H1 (cell line): Measurements from ENCODE around the gene SNX2. TPM values are rescaled to one million over a fixed set of nuclear protein-coding genes. Genes with fewer than 3 reads are reported as not detected.

Experiments
- CTCF ChIA-PET: fragments of 300-600 bp; sonication (Branson Sonifier 250); formaldehyde crosslinking; loops from one replicate; lab custom pipeline; 2021; ENCODE audit not compliant: partially characterized antibody; lab: Charles Lee
- POLR2A ChIA-PET: fragments of 300-600 bp; sonication (Branson Sonifier 250); formaldehyde crosslinking; loops from one replicate; lab custom pipeline; 2021; ENCODE audit warnings: inconsistent platforms; ENCODE audit not compliant: partially characterized antibody; lab: Charles Lee
- DNase-seq, 2 experiments: peaks; one replicate each; pipeline versions ENCODE4 v3.0.0 to v3.0.0-alpha.2; 2010 to 2022; ENCODE audit warnings: low spot score in 2 of 2, low read depth in 1 of 2, mixed read lengths in 1 of 2
- FAIRE-seq: peaks from 2 replicates; lab custom pipeline; 2011; peaks lifted over from hg19 to GRCh38; lab: Jason Lieb, UNC
- H2AFZ ChIP-seq: 2 replicates; pipeline ENCODE4 v1.8.1; 2012; ENCODE audit warnings: low read length, inconsistent platforms
- H2AK5ac ChIP-seq: 2 replicates; pipeline ENCODE4 v1.6.1; 2013; ENCODE audit warnings: low read depth, low read length
- H2BK120ac ChIP-seq: replicated peaks from 2 replicates; pipeline ENCODE3; 2013; ENCODE audit warnings: low read depth, low read length, inconsistent platforms
- H2BK12ac ChIP-seq: 2 replicates; pipeline ENCODE4 v1.6.1; 2013; ENCODE audit warnings: low read depth, low read length
- H2BK15ac ChIP-seq: 2 replicates; pipeline ENCODE4 v1.6.1; 2013; ENCODE audit warnings: low read length
- H2BK20ac ChIP-seq: 2 replicates; pipeline ENCODE4 v1.6.1; 2013; ENCODE audit warnings: low read length
- H2BK5ac ChIP-seq: 2 replicates; pipeline ENCODE4 v1.6.1; 2013; ENCODE audit warnings: low read depth, low read length
- H3K14ac ChIP-seq: 2 replicates; pipeline ENCODE4 v1.6.1; 2013; ENCODE audit warnings: inconsistent platforms; ENCODE audit not compliant: insufficient read length
- H3K18ac ChIP-seq: 2 replicates; pipeline ENCODE4 v1.6.1; 2013; ENCODE audit warnings: low read length; ENCODE audit errors: extremely low read depth
- H3K23ac ChIP-seq: 2 replicates; pipeline ENCODE4 v1.6.1; 2013; ENCODE audit warnings: inconsistent platforms; ENCODE audit not compliant: insufficient read length
- H3K23me2 ChIP-seq: 2 replicates; pipeline ENCODE4 v1.6.1; 2013; ENCODE audit warnings: low read depth, low read length
- H3K27ac ChIP-seq: 2 replicates; pipeline ENCODE4 v1.6.1; 2011; ENCODE audit warnings: low read depth, low read length, inconsistent platforms
- H3K27me3 ChIP-seq, 4 experiments: replicated peaks in 1 of 4; 1 replicate in 1 of 4; 2 replicates in 3 of 4; pipeline versions ENCODE4 v1.6.1 to v1.8.1; 2011 to 2013; ENCODE audit warnings: low read length in 3 of 4, mild to moderate bottlenecking in 3 of 4, inconsistent platforms in 2 of 4, mixed read lengths in 2 of 4, moderate library complexity in 1 of 4; ENCODE audit not compliant: control insufficient read depth in 3 of 4, insufficient read depth in 3 of 4; ENCODE audit errors: extremely low read depth in 1 of 4
- H3K36me3 ChIP-seq, 4 experiments: 2 replicates each; pipeline versions ENCODE4 v1.6.1 to v1.8.1; 2011 to 2013; ENCODE audit warnings: mild to moderate bottlenecking in 4 of 4, low read length in 3 of 4, moderate library complexity in 2 of 4, control low read depth in 1 of 4, inconsistent platforms in 1 of 4; ENCODE audit not compliant: insufficient read depth in 4 of 4, control insufficient read depth in 2 of 4
- H3K4ac ChIP-seq: replicated peaks from 2 replicates; pipeline ENCODE3; 2013; ENCODE audit warnings: low read length, low read depth, mixed read lengths, inconsistent platforms; ENCODE audit not compliant: insufficient read length
- H3K4me1 ChIP-seq, 4 experiments: replicated peaks in 1 of 4; 1 replicate in 1 of 4; 2 replicates in 3 of 4; pipeline versions ENCODE4 v1.6.1 to v1.8.1; 2011 to 2013; ENCODE audit warnings: low read length in 3 of 4, inconsistent platforms in 2 of 4, mixed read lengths in 1 of 4; ENCODE audit not compliant: insufficient read depth in 4 of 4, control insufficient read depth in 3 of 4
- H3K4me2 ChIP-seq, 2 experiments: 2 replicates each; pipeline versions ENCODE4 v1.6.1 to v1.8.1; 2011 to 2013; ENCODE audit warnings: low read depth in 2 of 2, low read length in 2 of 2, control low read depth in 1 of 2, inconsistent platforms in 1 of 2, mild to moderate bottlenecking in 1 of 2; ENCODE audit not compliant: insufficient read depth in 1 of 2
- H3K4me3 ChIP-seq, 4 experiments: fragments of 200-600, 300-600 bp in 1 of 4; sonication (generic), shearing (Covaris generic), sonication (Bioruptor Twin) in 1 of 4; 2 replicates each; pipeline versions ENCODE4 v1.5.1 to v1.8.1; 2011 to 2016; ENCODE audit warnings: low read length in 4 of 4, low read depth in 3 of 4, control low read depth in 2 of 4, inconsistent platforms in 2 of 4, mild to moderate bottlenecking in 2 of 4, mixed read lengths in 1 of 4, moderate library complexity in 1 of 4; ENCODE audit not compliant: insufficient read depth in 2 of 4; ENCODE audit errors: extremely low read depth in 1 of 4
- H3K56ac ChIP-seq: replicated peaks from 2 replicates; pipeline ENCODE3; 2013; ENCODE audit warnings: low read depth, mild to moderate bottlenecking, mixed read lengths, low read length, inconsistent platforms; ENCODE audit not compliant: insufficient read length
- H3K79me1 ChIP-seq: 2 replicates; pipeline ENCODE4 v1.6.1; 2013; ENCODE audit warnings: low read depth, low read length, control low read depth
- H3K79me2 ChIP-seq, 2 experiments: 2 replicates each; pipeline versions ENCODE4 v1.6.1 to v1.8.1; 2012 to 2013; ENCODE audit warnings: low read length in 2 of 2, mild to moderate bottlenecking in 2 of 2, inconsistent platforms in 1 of 2; ENCODE audit not compliant: insufficient read depth in 2 of 2, control insufficient read depth in 1 of 2
- H3K9ac ChIP-seq, 4 experiments: replicated peaks in 1 of 4; 1 replicate in 1 of 4; 2 replicates in 3 of 4; pipeline versions ENCODE4 v1.6.1 to v1.8.1; 2011 to 2013; ENCODE audit warnings: low read depth in 3 of 4, low read length in 3 of 4, control low read depth in 2 of 4, mild to moderate bottlenecking in 2 of 4, moderate library complexity in 2 of 4, inconsistent platforms in 1 of 4; ENCODE audit errors: extremely low read depth in 1 of 4
- H3K9me3 ChIP-seq, 2 experiments: 2 replicates each; pipeline versions ENCODE4 v1.6.1 to v1.8.1; 2012 to 2013; ENCODE audit warnings: mild to moderate bottlenecking in 2 of 2, moderate library complexity in 2 of 2, control low read depth in 1 of 2, inconsistent platforms in 1 of 2, low read depth in 1 of 2, low read length in 1 of 2, mixed read lengths in 1 of 2; ENCODE audit not compliant: insufficient read depth in 2 of 2
- H4K20me1 ChIP-seq, 2 experiments: replicated peaks in 1 of 2; 2 replicates each; pipeline versions ENCODE3 to v1.8.1; 2011 to 2013; ENCODE audit warnings: inconsistent platforms in 2 of 2, low read length in 2 of 2, mild to moderate bottlenecking in 1 of 2; ENCODE audit not compliant: insufficient read depth in 2 of 2, control insufficient read depth in 1 of 2
- H4K5ac ChIP-seq: 2 replicates; pipeline ENCODE4 v1.6.1; 2013; ENCODE audit warnings: low read length, low read depth, mixed read lengths, inconsistent platforms; ENCODE audit not compliant: insufficient read length
- H4K8ac ChIP-seq: 2 replicates; pipeline ENCODE4 v1.8.0; 2013; ENCODE audit warnings: mild to moderate bottlenecking, moderate library complexity, low read length, inconsistent platforms; ENCODE audit not compliant: insufficient read depth; ENCODE audit errors: extremely low read depth
- H4K91ac ChIP-seq: replicated peaks from 2 replicates; pipeline ENCODE3; 2013; ENCODE audit warnings: low read length, mixed read lengths, inconsistent platforms; ENCODE audit not compliant: insufficient read length
- CTBP2 ChIP-seq: IDR thresholded peaks from 2 replicates; pipeline ENCODE4 v1.7.0; 2011; ENCODE audit warnings: borderline replicate concordance, mild to moderate bottlenecking, moderate library complexity, mixed read lengths, low read length; ENCODE audit not compliant: insufficient read depth, insufficient read length
- E2F6 ChIP-seq: IDR thresholded peaks from 2 replicates; pipeline ENCODE4 v1.6.1; 2012; ENCODE audit warnings: inconsistent platforms
- NANOG ChIP-seq: IDR thresholded peaks from 2 replicates; pipeline ENCODE4 v1.6.1; 2011; ENCODE audit warnings: low read length, low read depth, mild to moderate bottlenecking, inconsistent platforms; ENCODE audit not compliant: insufficient read depth, poor library complexity, severe bottlenecking
- RNF2 ChIP-seq: fragments of 200-900, 300-1000 bp; sonication (generic); IDR thresholded peaks from 2 replicates; pipeline ENCODE4 v1.7.1; 2016; ENCODE audit warnings: borderline replicate concordance, low read depth, mild to moderate bottlenecking, antibody characterized with exemption, low read length; ENCODE audit not compliant: poor library complexity, severe bottlenecking; ENCODE audit errors: missing control alignments
- RXRA ChIP-seq: IDR thresholded peaks from 2 replicates; pipeline ENCODE4 v1.6.1; 2011; ENCODE audit warnings: low read depth, mild to moderate bottlenecking, low read length, moderate library complexity; ENCODE audit not compliant: insufficient read depth
- YY1 ChIP-seq: IDR thresholded peaks from 2 replicates; pipeline ENCODE4 v1.6.1; 2011; ENCODE audit warnings: low read depth, mild to moderate bottlenecking, low read length
- WGBS, 2 experiments: shearing (Covaris generic) in 1 of 2; methylation state at CpG; one replicate each; pipeline versions ENCODE4 v1.1.6 to v1.1.7; 2013 to 2015; ENCODE audit warnings: low lambda C conversion rate in 2 of 2, mixed read lengths in 2 of 2, inconsistent platforms in 1 of 2, low coverage in 1 of 2, missing lambda C conversion rate in 1 of 2; ENCODE audit not compliant: insufficient replicate concordance in 2 of 2, insufficient coverage in 1 of 2, insufficient read length in 1 of 2; ENCODE audit errors: extremely low coverage in 1 of 2, missing lambda C conversion rate in 1 of 2; 5-methylcytosine and 5-hydroxymethylcytosine counted together
- polyA plus RNA-seq, 7 experiments: library from polyadenylated mRNA; depleted of rRNA in 3 of 7; stranded (reverse) in 5 of 7; unstranded in 2 of 7; fragments of >200 nt in 5 of 7; fragments of 200-250 nt in 2 of 7; gene quantifications; 1 replicate in 5 of 7; 2 replicates in 1 of 7; 4 replicates in 1 of 7; pipeline versions ENCODE4 v1.2.1 to v1.2.3, GENCODE V29; 2011 to 2013; ENCODE audit warnings: missing spikeins in 2 of 7, mixed read lengths in 2 of 7
- total RNA-seq: library from RNA; stranded (reverse); fragmentation: NEBNext Ultra II Directional; extraction: Animal tissue kit (Norgen Biotek cat#: 25700); gene quantifications from 2 replicates; pipeline ENCODE4 v1.2.1, GENCODE V29; 2021

The SNX2 gene
- total and polyA plus RNA-seq, 2 of the 8 experiments (the other 6 are each of a cell fraction or from before 2014, with no cell fraction given) = 51.0 to 61.2 TPM

GRCh38 chr5:122759241-122760070 is 15.4 kb upstream of the SNX2 start:
- Histone ChIP-seq H4K20me1 (no peaks in the 10 kb centered on the region), H3K18ac (no peak overlapping the region), H4K8ac (no peak overlapping the region), H3K4ac (no peak overlapping the region), H2BK120ac (no peak overlapping the region), H2BK5ac (no peak overlapping the region), H3K4me1 (peaks cover 0 to 3% (median 0%) of the 10 kb centered on the region in 4 experiments; a peak in 2 of 7 replicates), H3K56ac (no peak overlapping the region), H2BK12ac (no peak overlapping the region), H2AFZ (no peak overlapping the region), H3K36me3 (no peaks in the 10 kb centered on the region), H4K5ac (no peak overlapping the region), H3K4me2 (no peak overlapping the region), H4K91ac (no peak overlapping the region), H2BK20ac (no peak overlapping the region), H3K27ac (no peak overlapping the region), H3K23me2 (no peaks in the 10 kb centered on the region), H3K79me2 (no peaks in the 10 kb centered on the region), H2BK15ac (no peak overlapping the region), H3K23ac (no peak overlapping the region), H2AK5ac (no peak overlapping the region), H3K14ac (no peak overlapping the region), H3K9ac (no peak overlapping the region), H3K27me3 (no peaks in the 10 kb centered on the region), H3K79me1 (no peaks in the 10 kb centered on the region), H3K9me3 (no peaks in the 10 kb centered on the region), H3K4me3 (no peak overlapping the region)
- no peak for FAIRE-seq
- TF ChIP-seq E2F6 (no peak), RNF2 (no peak), NANOG (no peak), RXRA (no peak), YY1 (no peak), CTBP2 (no peak)
- no peak for DNase-seq
- POLR2A ChIA-PET = no interaction called here
- CTCF ChIA-PET = interaction anchor here (0.7 to 2.8 kb wide), 2 partner anchors 56 to 63 kb away, joined by 3 to 9 read pairs; no protein-coding TSS in a partner anchor
- 85% methylated on average over 9 of the region's 9 CpGs; no CpG with 5 or more reads in 1 of the 2 experiments for WGBS, 2 experiments
